GM23248 (cell line): ENCODE measurements around the gene PDLIM7.

Experiments
- EZH2 ChIP-seq: fragments of 200-600 bp; sonication (generic); IDR thresholded peaks from 2 replicates; pipeline ENCODE4 v1.6.1; 2018; ENCODE audit warnings: antibody characterized with exemption, mild to moderate bottlenecking; ENCODE audit not compliant: insufficient read depth, poor library complexity, severe bottlenecking
- EZH2phosphoT487 ChIP-seq: fragments of 200-600 bp; sonication (generic); IDR thresholded peaks from 2 replicates; pipeline ENCODE4 v1.6.1; 2018; ENCODE audit warnings: antibody characterized with exemption, moderate library complexity, mild to moderate bottlenecking, low read depth; ENCODE audit not compliant: insufficient read depth

DNA sequence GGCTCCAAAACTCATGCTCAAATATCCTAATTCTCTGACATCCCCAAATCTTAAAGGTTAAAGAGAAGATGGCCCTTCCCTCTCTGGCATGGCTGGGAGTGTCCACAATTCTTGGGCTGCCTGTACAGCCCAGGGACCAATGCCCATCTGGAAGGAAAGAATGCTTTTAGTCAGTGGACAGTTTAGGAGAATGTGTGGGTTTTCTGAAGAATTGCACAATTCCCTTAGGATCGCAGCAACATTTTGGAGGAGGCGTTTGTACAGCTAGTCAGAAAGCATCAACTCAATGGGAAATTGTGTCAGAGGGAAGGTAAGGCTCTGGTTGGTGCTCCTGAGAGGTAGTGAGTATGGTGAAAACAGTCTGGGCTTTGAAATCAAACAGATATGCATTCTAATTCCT lies 42.0 kb upstream of the PDLIM7 start:
- TF ChIP-seq EZH2, result no peak
- no peak for TF ChIP-seq EZH2phosphoT487
